IPS-15b (cell line): Measurements from ENCODE around the gene ATP8B3.
A peak's percentile ranks its signal among the peaks of the same experiment; 100 is the strongest.

ENCODE experiments used
- H3K27me3 ChIP-seq: one replicate; pipeline ENCODE4 v1.6.1; 2013; ENCODE audit warnings: low read length; ENCODE audit not compliant: control insufficient read depth, insufficient read depth
- H3K36me3 ChIP-seq: one replicate; pipeline ENCODE4 v1.6.1; 2013; ENCODE audit warnings: low read length; ENCODE audit not compliant: control insufficient read depth, insufficient read depth
- H3K4me1 ChIP-seq: one replicate; pipeline ENCODE4 v1.6.1; 2013; ENCODE audit warnings: mild to moderate bottlenecking, low read length; ENCODE audit not compliant: control insufficient read depth, insufficient read depth
- H3K4me3 ChIP-seq: one replicate; pipeline ENCODE4 v1.5.1; 2013; ENCODE audit warnings: low read depth, low read length
- H3K9ac ChIP-seq: one replicate; pipeline ENCODE4 v1.6.1; 2013; ENCODE audit warnings: low read depth, mild to moderate bottlenecking, low read length
- H3K9me3 ChIP-seq: one replicate; pipeline ENCODE4 v1.6.1; 2013; ENCODE audit warnings: mild to moderate bottlenecking, low read length; ENCODE audit not compliant: control insufficient read depth, insufficient read depth

Gene ATP8B3

GRCh38 chr19:1816530-1817298 is 4.6 kb upstream of the ATP8B3 start:
- no peaks in the 10 kb centered on the region for H3K27me3 ChIP-seq
- no peak overlapping the region for H3K9ac ChIP-seq
- H3K9me3 ChIP-seq = no peaks in the 10 kb centered on the region
- H3K36me3 ChIP-seq = peaks cover 47% of the 10 kb centered on the region
- H3K4me1 ChIP-seq = no peaks in the 10 kb centered on the region
- no peak overlapping the region for H3K4me3 ChIP-seq

GRCh38 chr19:1815605-1816529 is 3.8 kb upstream of the ATP8B3 start:
- no peaks in the 10 kb centered on the region for H3K9me3 ChIP-seq

DNA sequence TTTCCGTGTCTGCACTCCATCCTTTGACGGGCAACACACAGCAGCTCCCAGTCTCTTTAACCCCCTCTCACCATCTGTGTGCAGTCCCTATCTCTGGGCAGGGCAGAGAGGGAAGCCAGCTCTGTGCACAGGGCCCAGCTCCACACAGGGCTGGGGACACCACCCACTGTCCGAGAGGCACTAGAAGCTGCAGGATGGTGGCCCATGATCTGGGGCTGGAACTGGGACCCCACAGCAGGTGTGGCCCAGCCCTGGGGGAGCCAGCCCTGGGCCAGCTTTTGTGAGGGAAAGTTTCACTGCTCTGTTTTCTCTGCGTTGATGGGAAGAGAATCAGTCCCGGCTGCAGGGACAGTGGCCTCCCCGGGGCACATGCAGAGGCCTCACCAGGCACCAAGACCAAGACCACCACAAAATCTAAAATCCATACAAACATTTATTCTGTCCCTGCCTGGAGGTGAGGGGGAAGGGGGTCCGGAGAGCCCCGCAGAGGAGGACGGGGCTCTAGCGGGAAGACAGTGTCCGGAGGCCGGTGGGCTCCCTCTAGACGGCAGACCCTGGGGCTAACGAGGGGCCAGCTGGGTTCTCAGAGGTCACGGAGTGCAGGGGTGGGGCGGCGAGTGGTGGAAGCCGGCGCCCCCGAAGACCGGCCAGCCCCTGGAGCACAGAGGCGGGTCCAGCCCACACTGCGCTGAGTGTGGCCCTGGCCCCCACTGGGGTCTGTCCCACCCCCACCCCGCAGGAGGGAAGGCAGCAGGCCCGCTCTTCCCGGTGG is 2.9 kb upstream of the ATP8B3 start:
- Histone ChIP-seq H3K4me1 (no peaks in the 10 kb centered on the region), H3K4me3 (no peak overlapping the region), H3K9ac (no peak overlapping the region), H3K27me3 (no peaks in the 10 kb centered on the region), H3K9me3 (no peaks in the 10 kb centered on the region), H3K36me3 (peaks cover 37% of the 10 kb centered on the region)

More at GRCh38 chr19:1815605-1816529, 3.8 kb upstream of the ATP8B3 start:
- Histone ChIP-seq H3K27me3 (no peaks in the 10 kb centered on the region), H3K4me3 (no peak overlapping the region), H3K4me1 (no peaks in the 10 kb centered on the region), H3K36me3 (peaks cover 45% of the 10 kb centered on the region), H3K9ac (no peak overlapping the region)

- Histone ChIP-seq H3K9me3 (no peaks in the 10 kb centered on the region), H3K27me3 (no peaks in the 10 kb centered on the region), H3K4me1 (no peaks in the 10 kb centered on the region), H3K4me3 (no peak overlapping the region), H3K36me3 (peaks cover 33% of the 10 kb centered on the region), H3K9ac (no peak overlapping the region)
Measured at GRCh38 chr19:1814391-1814790, 2.3 kb upstream of the ATP8B3 start.

DNA sequence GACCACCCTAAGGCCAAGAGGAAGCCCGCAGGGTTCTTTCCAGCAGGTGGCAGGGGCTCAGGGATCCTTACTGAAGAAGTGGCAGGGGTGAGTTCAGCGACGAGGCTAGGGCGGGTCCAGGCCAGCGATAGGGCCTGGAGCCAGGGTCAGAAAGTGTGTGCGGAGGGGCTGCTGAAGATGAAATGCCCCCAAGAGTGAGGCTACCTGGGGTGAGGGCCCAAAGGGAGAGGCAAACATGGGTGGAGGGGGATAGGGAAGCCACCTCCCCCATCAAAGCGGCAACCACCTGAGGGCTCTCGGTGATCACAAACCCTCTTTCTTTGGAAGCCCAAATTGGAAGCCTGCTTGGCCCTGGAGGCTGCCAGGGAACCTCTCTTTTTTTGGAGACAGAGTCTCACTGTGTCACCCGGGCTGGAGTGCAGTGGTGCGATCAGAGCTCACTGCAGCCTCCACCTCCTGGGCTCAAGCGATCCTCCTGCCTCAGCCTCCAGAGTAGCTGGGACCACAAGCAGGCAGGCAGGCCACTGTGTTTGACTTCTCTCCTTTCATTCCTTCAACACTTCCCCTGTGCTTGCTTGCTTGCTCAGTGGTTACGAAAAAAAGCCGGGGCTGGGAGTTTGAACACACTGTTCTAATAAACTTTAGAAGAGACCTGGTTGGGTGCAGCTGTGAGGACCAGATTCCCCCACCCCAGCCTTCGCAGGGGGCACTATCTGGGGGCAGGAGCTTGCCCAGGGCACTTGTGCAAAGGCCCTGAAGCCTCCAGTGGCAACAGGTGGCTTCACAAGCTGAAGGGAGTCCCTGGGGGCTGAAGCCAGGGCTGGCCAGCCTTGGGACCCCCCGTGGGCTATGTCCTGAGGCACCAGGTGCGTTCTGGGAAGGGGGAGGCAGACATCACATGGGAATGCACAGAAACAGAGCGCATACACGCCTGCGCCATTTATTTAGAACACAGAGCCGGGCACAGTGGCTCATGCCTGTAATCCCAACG is 1.4 kb upstream of the ATP8B3 start:
- Histone ChIP-seq H3K4me3 (peak overlapping the region; percentile 78), H3K9ac (no peak overlapping the region), H3K27me3 (no peaks in the 10 kb centered on the region), H3K4me1 (no peaks in the 10 kb centered on the region), H3K9me3 (no peaks in the 10 kb centered on the region), H3K36me3 (peaks cover 28% of the 10 kb centered on the region)

DNA sequence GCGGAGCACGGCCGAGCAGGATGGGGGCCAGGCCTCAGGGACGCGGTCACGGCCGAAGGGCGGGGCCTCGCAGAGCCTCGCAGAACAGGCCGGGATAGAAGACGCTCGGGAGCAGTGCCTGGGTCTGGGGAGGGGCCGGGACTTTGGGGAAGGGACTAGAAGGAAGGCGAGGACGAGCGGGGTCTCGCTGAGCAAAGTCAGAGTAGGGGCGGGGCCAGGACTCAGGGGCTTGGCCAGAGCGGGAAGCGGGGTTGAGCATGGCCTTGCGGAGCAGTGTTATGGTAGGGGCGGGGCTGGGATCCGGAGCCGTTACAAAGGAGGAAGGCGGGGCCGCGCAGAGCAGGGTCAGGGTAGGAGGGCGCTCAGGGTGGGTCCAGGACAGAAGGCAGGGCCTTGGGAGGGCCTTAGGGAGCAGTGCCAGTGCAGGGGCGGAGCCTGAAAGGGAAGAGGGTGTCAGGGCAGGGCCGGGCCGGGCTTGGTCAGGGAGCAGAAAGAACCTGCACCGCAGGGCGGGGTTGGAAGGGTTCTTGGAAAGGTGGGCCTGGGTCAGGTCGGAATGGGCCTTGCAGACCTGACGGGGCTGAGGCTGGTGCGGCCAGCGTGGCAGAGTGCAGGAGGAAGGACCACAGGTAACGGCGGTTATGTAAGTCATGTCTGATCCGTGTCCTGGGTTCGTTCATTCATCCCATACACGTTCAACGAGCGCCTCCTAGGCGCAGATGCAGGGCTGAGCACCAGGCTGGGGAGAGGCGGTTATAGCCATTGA is 533 bp upstream of the ATP8B3 start:
- Histone ChIP-seq H3K9ac (no peak overlapping the region), H3K27me3 (no peaks in the 10 kb centered on the region), H3K4me3 (peak overlapping the region; percentile 78), H3K9me3 (no peaks in the 10 kb centered on the region), H3K36me3 (peaks cover 20% of the 10 kb centered on the region), H3K4me1 (no peaks in the 10 kb centered on the region)

GRCh38 chr19:1811472-1811894 is 593 bp downstream of the ATP8B3 start:
- H3K36me3 ChIP-seq = peaks cover 12% of the 10 kb centered on the region
- no peaks in the 10 kb centered on the region for H3K9me3 ChIP-seq
- H3K27me3 ChIP-seq = no peaks in the 10 kb centered on the region
- no peak overlapping the region for H3K9ac ChIP-seq
- H3K4me3 ChIP-seq = peak overlapping the region; percentile 22
- H3K4me1 ChIP-seq = no peaks in the 10 kb centered on the region

DNA sequence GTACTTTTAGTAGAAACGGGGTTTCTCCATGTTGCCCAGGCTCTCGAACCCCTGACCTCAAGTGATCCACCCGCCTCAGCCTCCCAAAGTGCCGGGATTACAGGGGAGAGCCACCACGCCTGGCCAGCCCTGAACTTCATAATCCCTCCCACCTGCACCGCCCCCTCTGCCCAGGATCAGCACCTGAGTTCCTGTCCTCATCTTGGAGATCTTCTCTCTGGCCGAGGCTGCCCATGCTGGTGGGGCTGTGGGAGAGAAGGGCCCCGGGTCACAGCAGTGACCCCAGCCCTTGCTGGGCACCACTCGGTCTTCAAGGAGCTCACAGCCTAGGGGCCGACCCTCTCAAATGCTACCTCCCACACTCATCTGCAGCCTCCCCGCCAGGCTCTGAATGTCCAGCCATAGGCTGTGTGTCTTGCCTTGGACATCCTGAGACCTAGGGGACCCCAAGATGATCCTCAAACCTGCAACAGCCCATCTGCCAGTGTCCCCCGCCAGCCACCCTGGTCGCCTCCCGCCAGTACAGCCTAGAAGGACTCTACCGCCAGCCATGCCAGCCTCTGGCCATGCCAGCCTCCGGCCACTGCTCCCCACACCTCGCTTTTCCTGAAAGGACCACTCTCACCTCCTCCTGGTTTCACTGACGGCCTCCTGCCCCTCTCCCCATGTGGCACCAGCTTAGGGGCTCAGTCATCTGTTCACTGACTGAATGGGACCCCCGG is 1.5 kb downstream of the ATP8B3 start:
- Histone ChIP-seq H3K36me3 (peaks cover 6% of the 10 kb centered on the region), H3K9ac (no peak overlapping the region), H3K4me3 (no peak overlapping the region), H3K4me1 (no peaks in the 10 kb centered on the region), H3K27me3 (no peaks in the 10 kb centered on the region), H3K9me3 (no peaks in the 10 kb centered on the region)

DNA sequence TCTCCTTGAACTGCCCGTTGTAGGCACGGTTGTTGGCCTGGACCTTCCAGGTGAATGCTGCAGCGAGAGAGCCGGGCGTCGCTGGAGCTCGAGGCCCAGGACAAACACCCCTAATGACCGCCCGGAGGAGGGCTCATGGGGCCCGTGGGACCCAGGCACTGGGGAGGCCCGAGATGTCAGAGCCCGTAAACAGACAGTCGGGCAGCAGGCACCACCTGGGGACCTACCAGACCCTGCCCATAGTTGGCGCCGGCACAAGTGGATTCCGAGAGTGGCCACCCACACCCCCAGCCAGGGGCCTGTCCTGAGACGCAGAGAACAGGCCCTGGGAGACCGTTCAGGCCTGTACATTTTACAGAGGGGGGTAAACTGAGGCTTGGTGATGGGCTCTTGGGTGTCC is 2.4 kb downstream of the ATP8B3 start:
- no peak overlapping the region for H3K4me3 ChIP-seq
- H3K9me3 ChIP-seq = no peaks in the 10 kb centered on the region
- no peak overlapping the region for H3K9ac ChIP-seq
- peaks cover 3% of the 10 kb centered on the region for H3K36me3 ChIP-seq
- H3K4me1 ChIP-seq = no peaks in the 10 kb centered on the region
- no peaks in the 10 kb centered on the region for H3K27me3 ChIP-seq

- Histone ChIP-seq H3K9ac (no peak overlapping the region), H3K36me3 (no peaks in the 10 kb centered on the region), H3K4me1 (no peaks in the 10 kb centered on the region), H3K9me3 (no peaks in the 10 kb centered on the region), H3K4me3 (no peak overlapping the region), H3K27me3 (no peaks in the 10 kb centered on the region)
Measured at GRCh38 chr19:1808395-1808731, 3.7 kb downstream of the ATP8B3 start.
